ENCODE measurements around the gene STIM2.

DNA sequence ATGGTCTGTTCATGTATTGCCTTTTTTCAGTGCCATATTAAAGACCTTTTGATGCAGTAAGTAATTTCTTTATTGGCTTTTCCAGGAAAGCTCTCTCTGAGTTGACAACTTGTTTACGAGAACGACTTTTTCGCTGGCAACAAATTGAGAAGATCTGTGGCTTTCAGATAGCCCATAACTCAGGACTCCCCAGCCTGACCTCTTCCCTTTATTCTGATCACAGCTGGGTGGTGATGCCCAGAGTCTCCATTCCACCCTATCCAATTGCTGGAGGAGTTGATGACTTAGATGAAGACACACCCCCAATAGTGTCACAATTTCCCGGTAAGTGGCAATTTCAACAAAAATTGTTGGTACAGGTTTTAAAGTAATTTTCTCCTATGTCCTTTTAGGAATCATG, 148.0 kb downstream of the STIM2 start:
- TF ChIP-seq POLR2AphosphoS5 (IDR thresholded peaks at IDR 0.05; ENCODE audit: control insufficient read depth, insufficient read depth, low read depth, low read length) (no peak), BCL6 (CRISPR knock-in tag; IDR thresholded peaks at IDR 0.05) (no peak), SPI1 (IDR thresholded peaks at IDR 0.05; ENCODE audit: borderline replicate concordance, low read depth, low read length) (no peak), ZNF696 (CRISPR knock-in tag; conservative IDR thresholded peaks at IDR 0.05) (no peak)

Measured in K562 (cell line).